ENCODE measurements around the gene CHERP. TPM values are rescaled to one million over a fixed set of nuclear protein-coding genes. Genes with fewer than 3 reads are reported as not detected.

CHERP gene
- total and polyA plus RNA-seq, 2 experiments from 2014 or later, result 31.6 to 41.2 TPM

DNA sequence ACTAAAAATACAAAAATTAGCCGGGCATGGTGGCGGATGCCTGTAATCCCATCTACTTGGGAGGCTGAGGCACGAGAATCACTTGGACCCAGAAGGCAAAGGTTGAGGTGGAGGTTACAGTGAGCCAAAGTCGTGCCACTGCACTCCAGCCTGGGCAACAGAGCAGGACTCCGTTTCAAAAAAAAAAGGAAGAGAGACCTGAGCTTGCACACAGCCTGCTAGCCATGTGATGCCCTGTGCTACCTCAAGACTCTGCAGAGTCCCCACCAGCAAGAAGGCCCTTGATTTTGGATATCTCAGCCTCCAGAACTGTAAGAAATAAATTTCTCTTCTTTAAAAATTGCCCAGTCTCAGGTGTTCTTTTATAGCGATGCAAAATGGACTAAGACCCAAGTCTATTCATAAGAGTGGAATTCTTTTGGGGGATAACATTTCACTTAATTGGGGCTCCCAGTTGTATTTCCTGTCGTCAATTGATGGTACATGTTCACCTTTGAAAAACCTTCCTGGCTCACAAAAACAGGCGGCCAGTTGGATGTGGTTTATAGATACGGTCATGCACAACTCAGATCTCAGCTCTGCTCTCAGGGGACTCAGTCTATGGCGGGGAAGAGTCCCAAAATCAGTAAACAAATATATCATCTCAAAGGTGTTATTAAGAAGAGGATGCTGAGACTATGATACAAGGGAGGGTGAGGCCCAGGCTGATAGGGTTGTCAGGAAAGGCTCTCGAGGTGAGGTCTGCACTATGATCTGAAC lies 2.4 kb upstream of the CHERP start:
- H3K27ac ChIP-seq (ENCODE audit: low read depth), result 0 out of 2 replicates have a peak overlapping the region, but pooled peaks have one; percentile 32
- Mint-ChIP-seq H3K4me1 (peaks cover 19% of the 10 kb centered on the region), H3K9me3 (no peaks in the 10 kb centered on the region), H3K36me3 (ENCODE audit: low read depth) (peaks cover 22% of the 10 kb centered on the region), H3K27ac (0 out of 2 replicates have a peak overlapping the region, but pooled peaks have one; percentile 51), H3K27me3 (ENCODE audit: insufficient read depth, low read depth, poor library complexity) (peaks cover 13% of the 10 kb centered on the region), H3K4me3 (peak overlapping the region; percentile 43; the same call in 2 of the 3 replicates)
- H3K36me3 ChIP-seq (ENCODE audit: insufficient read depth), result 0 out of 2 replicates have a peak, but pooled peaks cover 5% of the 10 kb centered on the region
- no peak overlapping the region for H2AFZ ChIP-seq
- DNase-seq (ENCODE audit: low spot score) (no peak), ATAC-seq (no peak)
- H3K4me1 ChIP-seq (ENCODE audit: insufficient read depth), result peaks cover 11% of the 10 kb centered on the region
- peaks cover 45% of the 10 kb centered on the region for H3K79me2 ChIP-seq (replicated peaks; ENCODE audit: insufficient read depth)
- no peak overlapping the region for H3K4me3 ChIP-seq
- no peaks in the 10 kb centered on the region for H3K27me3 ChIP-seq (ENCODE audit: insufficient read depth)
- TF ChIP-seq STAT1 (IDR thresholded peaks at IDR 0.05; ENCODE audit: unreplicated experiment) (no peak), REST (IDR thresholded peaks at IDR 0.05; ENCODE audit: unreplicated experiment) (no peak), ZNF114 (CRISPR knock-in tag; IDR thresholded peaks at IDR 0.05) (no peak), ZNF462 (CRISPR knock-in tag; IDR thresholded peaks at IDR 0.05) (no peak), EZH2phosphoT487 (IDR thresholded peaks at IDR 0.05; ENCODE audit: unreplicated experiment) (no peak), CREB1 (CRISPR knock-in tag; IDR thresholded peaks at IDR 0.05; ENCODE audit: low read depth) (no peak), JUNB (IDR thresholded peaks at IDR 0.05; ENCODE audit: unreplicated experiment) (no peak), CTCF (conservative IDR thresholded peaks at IDR 0.05; ENCODE audit: low read depth in 2 of 2) (no peak), POLR2AphosphoS5 (IDR thresholded peaks at IDR 0.05; ENCODE audit: low read depth) (no peak), NANOG (IDR thresholded peaks at IDR 0.05; ENCODE audit: borderline replicate concordance) (no peak), EZH2 (IDR thresholded peaks at IDR 0.05; ENCODE audit: low read depth, unreplicated experiment) (no peak), ZNF331 (CRISPR knock-in tag; IDR thresholded peaks at IDR 0.05; ENCODE audit: low read depth) (no peak)
- TF ChIP-seq, protein P1, sequence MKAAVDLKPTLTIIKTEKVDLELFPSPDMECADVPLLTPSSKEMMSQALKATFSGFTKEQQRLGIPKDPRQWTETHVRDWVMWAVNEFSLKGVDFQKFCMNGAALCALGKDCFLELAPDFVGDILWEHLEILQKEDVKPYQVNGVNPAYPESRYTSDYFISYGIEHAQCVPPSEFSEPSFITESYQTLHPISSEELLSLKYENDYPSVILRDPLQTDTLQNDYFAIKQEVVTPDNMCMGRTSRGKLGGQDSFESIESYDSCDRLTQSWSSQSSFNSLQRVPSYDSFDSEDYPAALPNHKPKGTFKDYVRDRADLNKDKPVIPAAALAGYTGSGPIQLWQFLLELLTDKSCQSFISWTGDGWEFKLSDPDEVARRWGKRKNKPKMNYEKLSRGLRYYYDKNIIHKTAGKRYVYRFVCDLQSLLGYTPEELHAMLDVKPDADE (IDR thresholded peaks at IDR 0.05), result no peak
- H3F3A ChIP-seq (replicated peaks; ENCODE audit: low read depth), result 0 out of 2 replicates have a peak, but pooled peaks cover 16% of the 10 kb centered on the region
- H3K4me2 ChIP-seq, result no peak overlapping the region
- no peaks in the 10 kb centered on the region for H3K9me2 ChIP-seq (ENCODE audit: insufficient read depth)
- peaks cover 23% of the 10 kb centered on the region for H4K20me1 ChIP-seq (replicated peaks; ENCODE audit: insufficient read depth)

Measured in GM23338 (cell line).